Spleen (tissue), 7 donors: ENCODE measurements around the gene SLC35B1.

Source experiments
- POLR2A ChIP-seq, 3 donors: fragments of 450-650 bp; IDR thresholded peaks; one replicate each; pipeline ENCODE4 v1.5.1; 2017; ENCODE audit warnings: antibody characterized with exemption in 3 of 3, mild to moderate bottlenecking in 1 of 3
- POLR2AphosphoS5 ChIP-seq, 3 donors: sonication (generic); formaldehyde crosslinking; IDR thresholded peaks; one replicate each; pipeline ENCODE4 v1.5.1; 2017; ENCODE audit warnings: antibody characterized with exemption in 3 of 3
- TF ChIP-seq, protein P1 (sequence below), 11 experiments: fragments of 200-600 bp in 7 of 11; fragments of 450-650 bp in 4 of 11; sonication (generic) in 4 of 11; IDR thresholded peaks in 8 of 11; conservative IDR thresholded peaks in 3 of 11; 1 replicate in 7 of 11; 2 replicates in 4 of 11; pipeline versions ENCODE4 v1.4.0 to v1.8.0; 2016 to 2021; ENCODE audit warnings: antibody characterized with exemption in 11 of 11, inconsistent platforms in 4 of 11, mild to moderate bottlenecking in 1 of 11
- donor health status: DM: no; HTN: no; CAD: no; lungs with moderate emphysema.
- donor health status: DM: no; HTN: no; CAD: no.
- donor health status: DM: no; HTN: no; CAD: no.

DNA sequence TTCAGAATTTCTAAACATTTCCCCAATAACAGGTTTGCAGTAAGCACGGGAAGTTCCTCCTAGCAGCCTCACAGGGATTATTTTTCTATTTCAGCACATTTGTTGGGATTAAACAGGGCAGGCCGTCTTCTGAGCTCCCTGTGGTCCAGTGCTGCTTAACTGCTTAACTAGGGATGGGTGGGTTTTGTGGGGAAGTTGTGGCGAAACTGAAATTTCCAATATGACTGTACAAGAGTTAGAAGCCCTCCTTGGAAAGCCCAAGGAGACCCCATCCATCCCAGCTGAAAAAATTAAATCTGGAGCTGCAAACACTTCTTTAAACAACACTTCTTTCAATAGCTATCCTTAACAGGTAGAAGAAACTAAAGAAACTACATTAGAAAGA, 33.9 kb upstream of the SLC35B1 start:
- TF ChIP-seq POLR2A (IDR thresholded peaks at IDR 0.05), result no peak
- TF ChIP-seq, protein P1, sequence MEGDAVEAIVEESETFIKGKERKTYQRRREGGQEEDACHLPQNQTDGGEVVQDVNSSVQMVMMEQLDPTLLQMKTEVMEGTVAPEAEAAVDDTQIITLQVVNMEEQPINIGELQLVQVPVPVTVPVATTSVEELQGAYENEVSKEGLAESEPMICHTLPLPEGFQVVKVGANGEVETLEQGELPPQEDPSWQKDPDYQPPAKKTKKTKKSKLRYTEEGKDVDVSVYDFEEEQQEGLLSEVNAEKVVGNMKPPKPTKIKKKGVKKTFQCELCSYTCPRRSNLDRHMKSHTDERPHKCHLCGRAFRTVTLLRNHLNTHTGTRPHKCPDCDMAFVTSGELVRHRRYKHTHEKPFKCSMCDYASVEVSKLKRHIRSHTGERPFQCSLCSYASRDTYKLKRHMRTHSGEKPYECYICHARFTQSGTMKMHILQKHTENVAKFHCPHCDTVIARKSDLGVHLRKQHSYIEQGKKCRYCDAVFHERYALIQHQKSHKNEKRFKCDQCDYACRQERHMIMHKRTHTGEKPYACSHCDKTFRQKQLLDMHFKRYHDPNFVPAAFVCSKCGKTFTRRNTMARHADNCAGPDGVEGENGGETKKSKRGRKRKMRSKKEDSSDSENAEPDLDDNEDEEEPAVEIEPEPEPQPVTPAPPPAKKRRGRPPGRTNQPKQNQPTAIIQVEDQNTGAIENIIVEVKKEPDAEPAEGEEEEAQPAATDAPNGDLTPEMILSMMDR (IDR thresholded peaks at IDR 0.05 in 8 of 11, conservative IDR thresholded peaks at IDR 0.05 in 3 of 11), result no peak
- TF ChIP-seq POLR2AphosphoS5 (IDR thresholded peaks at IDR 0.05), result no peak
